GM12878 (cell line): Measurements from ENCODE around the gene GFM2.

ENCODE experiments used
- BRCA1 ChIP-seq: IDR thresholded peaks from 2 replicates; pipeline ENCODE4 v1.6.1; 2011; ENCODE audit warnings: low read depth, low read length, improper control_type of control experiment
- CBFB ChIP-seq: IDR thresholded peaks from 2 replicates; pipeline ENCODE4 v1.6.1; 2016; ENCODE audit warnings: antibody characterized with exemption, low read depth
- CTCF ChIP-seq, 3 experiments: IDR thresholded peaks in 2 of 3; conservative IDR thresholded peaks in 1 of 3; 2 replicates each; pipeline ENCODE4 v1.5.1; 2011; ENCODE audit warnings: low read depth in 3 of 3, low read length in 3 of 3, mild to moderate bottlenecking in 3 of 3, control low read depth in 2 of 3, moderate library complexity in 2 of 3, inconsistent platforms in 1 of 3, mixed read lengths in 1 of 3; ENCODE audit not compliant: control insufficient read depth in 2 of 3, insufficient read depth in 1 of 3; ENCODE audit errors: extremely low read depth in 1 of 3
- EP300 ChIP-seq, 2 experiments: fragments of 150-350 bp in 1 of 2; IDR thresholded peaks; 2 replicates each; pipeline ENCODE4 v1.6.1; 2011 to 2012; ENCODE audit warnings: low read depth in 2 of 2, low read length in 2 of 2, borderline replicate concordance in 1 of 2, improper control_type of control experiment in 1 of 2, inconsistent platforms in 1 of 2; ENCODE audit not compliant: control insufficient read depth in 1 of 2
- FOXM1 ChIP-seq: IDR thresholded peaks from 2 replicates; pipeline ENCODE4 v1.6.1; 2012; ENCODE audit warnings: low read depth, mild to moderate bottlenecking, inconsistent platforms, low read length, moderate library complexity
- HDAC6 ChIP-seq: fragments of 200-600 bp; sonication (generic); IDR thresholded peaks from one replicate; pipeline ENCODE4 v1.8.0; 2017; ENCODE audit warnings: antibody characterized with exemption; ENCODE audit not compliant: unreplicated experiment
- MAX ChIP-seq: IDR thresholded peaks from 2 replicates; pipeline ENCODE4 v1.6.1; 2012; ENCODE audit warnings: low read depth, low read length, improper control_type of control experiment
- NFIC ChIP-seq: IDR thresholded peaks from 2 replicates; pipeline ENCODE4 v1.6.1; 2012; ENCODE audit warnings: low read depth, mild to moderate bottlenecking, inconsistent platforms, low read length, moderate library complexity
- POLR2A ChIP-seq: IDR thresholded peaks from 2 replicates; pipeline ENCODE4 v1.6.1; 2011; ENCODE audit warnings: low read depth, mild to moderate bottlenecking, low read length
- REST ChIP-seq: IDR thresholded peaks from 2 replicates; pipeline ENCODE4 v1.6.1; 2012; ENCODE audit warnings: mild to moderate bottlenecking, low read depth, low read length
- TF ChIP-seq, protein P1 (sequence below): IDR thresholded peaks from 2 replicates; pipeline ENCODE4 v1.6.1; 2011; ENCODE audit warnings: low read depth, low read length, improper control_type of control experiment, borderline replicate concordance

DNA sequence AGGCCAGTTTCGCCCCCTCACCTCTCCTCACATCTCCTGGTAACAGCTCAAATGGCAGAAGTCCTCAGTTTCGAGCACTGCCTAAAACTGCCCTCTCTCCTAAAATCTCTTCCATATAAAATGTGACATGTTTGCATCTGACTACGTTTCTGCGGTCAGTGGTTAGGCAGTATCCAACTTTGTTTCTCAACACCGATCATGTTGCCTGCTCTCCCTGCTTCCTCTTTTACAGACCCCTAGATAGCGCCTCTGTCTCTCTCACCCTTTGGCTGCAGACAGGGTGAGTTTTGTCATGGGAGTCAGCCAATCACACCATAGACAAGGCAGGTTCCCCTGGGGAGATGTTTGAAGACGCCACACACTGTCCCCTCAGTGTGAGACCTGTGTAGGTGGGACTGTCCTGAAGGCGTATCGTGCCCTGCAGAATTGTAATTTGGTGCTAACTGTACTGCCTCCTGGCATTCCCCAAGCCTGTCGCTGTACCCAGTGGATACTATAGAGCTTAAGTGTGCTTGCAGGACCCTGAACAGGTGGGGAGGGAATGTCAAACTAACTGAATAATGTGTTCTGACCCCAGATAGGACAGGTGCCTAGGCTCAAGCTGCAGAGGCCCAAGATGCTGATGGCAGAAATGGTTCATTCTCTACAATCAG lies 80.8 kb downstream of the GFM2 start:
- TF ChIP-seq CTCF (IDR thresholded peaks at IDR 0.05 in 2 of 3, conservative IDR thresholded peaks at IDR 0.05 in 1 of 3; ENCODE audit: control insufficient read depth in 2 of 3, extremely low read depth in 1 of 3, insufficient read depth in 1 of 3, low read depth in 3 of 3, low read length in 3 of 3): no peak
- TF ChIP-seq REST: no peak
- no peak for TF ChIP-seq FOXM1
- TF ChIP-seq BRCA1: no peak
- no peak for TF ChIP-seq POLR2A
- TF ChIP-seq NFIC: no peak
- no peak for TF ChIP-seq MAX
- TF ChIP-seq, protein P1, sequence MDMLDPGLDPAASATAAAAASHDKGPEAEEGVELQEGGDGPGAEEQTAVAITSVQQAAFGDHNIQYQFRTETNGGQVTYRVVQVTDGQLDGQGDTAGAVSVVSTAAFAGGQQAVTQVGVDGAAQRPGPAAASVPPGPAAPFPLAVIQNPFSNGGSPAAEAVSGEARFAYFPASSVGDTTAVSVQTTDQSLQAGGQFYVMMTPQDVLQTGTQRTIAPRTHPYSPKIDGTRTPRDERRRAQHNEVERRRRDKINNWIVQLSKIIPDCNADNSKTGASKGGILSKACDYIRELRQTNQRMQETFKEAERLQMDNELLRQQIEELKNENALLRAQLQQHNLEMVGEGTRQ: no peak
- no peak for TF ChIP-seq HDAC6
- no peak for TF ChIP-seq CBFB
- 0 out of 4 replicates have a peak, but pooled peaks of 1 of the 2 experiments have one; percentile 14 for TF ChIP-seq EP300 (IDR thresholded peaks at IDR 0.05; ENCODE audit: borderline replicate concordance in 1 of 2, control insufficient read depth in 1 of 2, low read depth in 2 of 2, low read length in 2 of 2)
